ENCODE results near the gene SLC39A2.

DNA sequence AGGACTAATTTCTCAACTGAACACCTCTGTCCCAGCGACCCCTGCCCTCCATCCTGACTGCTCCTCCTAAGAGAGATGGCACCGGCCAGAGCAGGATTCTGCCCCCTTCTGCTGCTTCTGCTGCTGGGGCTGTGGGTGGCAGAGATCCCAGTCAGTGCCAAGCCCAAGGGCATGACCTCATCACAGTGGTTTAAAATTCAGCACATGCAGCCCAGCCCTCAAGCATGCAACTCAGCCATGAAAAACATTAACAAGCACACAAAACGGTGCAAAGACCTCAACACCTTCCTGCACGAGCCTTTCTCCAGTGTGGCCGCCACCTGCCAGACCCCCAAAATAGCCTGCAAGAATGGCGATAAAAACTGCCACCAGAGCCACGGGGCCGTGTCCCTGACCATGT lies 43.8 kb downstream of the SLC39A2 start:
- TF ChIP-seq, protein P1, sequence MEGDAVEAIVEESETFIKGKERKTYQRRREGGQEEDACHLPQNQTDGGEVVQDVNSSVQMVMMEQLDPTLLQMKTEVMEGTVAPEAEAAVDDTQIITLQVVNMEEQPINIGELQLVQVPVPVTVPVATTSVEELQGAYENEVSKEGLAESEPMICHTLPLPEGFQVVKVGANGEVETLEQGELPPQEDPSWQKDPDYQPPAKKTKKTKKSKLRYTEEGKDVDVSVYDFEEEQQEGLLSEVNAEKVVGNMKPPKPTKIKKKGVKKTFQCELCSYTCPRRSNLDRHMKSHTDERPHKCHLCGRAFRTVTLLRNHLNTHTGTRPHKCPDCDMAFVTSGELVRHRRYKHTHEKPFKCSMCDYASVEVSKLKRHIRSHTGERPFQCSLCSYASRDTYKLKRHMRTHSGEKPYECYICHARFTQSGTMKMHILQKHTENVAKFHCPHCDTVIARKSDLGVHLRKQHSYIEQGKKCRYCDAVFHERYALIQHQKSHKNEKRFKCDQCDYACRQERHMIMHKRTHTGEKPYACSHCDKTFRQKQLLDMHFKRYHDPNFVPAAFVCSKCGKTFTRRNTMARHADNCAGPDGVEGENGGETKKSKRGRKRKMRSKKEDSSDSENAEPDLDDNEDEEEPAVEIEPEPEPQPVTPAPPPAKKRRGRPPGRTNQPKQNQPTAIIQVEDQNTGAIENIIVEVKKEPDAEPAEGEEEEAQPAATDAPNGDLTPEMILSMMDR (conservative IDR thresholded peaks at IDR 0.05): no peak
- no peak for TF ChIP-seq ZFX (IDR thresholded peaks at IDR 0.05)

Measured in C4-2B (cell line).